ENCODE data around the gene TSPAN6.

The TSPAN6 gene, protein sequence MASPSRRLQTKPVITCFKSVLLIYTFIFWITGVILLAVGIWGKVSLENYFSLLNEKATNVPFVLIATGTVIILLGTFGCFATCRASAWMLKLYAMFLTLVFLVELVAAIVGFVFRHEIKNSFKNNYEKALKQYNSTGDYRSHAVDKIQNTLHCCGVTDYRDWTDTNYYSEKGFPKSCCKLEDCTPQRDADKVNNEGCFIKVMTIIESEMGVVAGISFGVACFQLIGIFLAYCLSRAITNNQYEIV

DNA sequence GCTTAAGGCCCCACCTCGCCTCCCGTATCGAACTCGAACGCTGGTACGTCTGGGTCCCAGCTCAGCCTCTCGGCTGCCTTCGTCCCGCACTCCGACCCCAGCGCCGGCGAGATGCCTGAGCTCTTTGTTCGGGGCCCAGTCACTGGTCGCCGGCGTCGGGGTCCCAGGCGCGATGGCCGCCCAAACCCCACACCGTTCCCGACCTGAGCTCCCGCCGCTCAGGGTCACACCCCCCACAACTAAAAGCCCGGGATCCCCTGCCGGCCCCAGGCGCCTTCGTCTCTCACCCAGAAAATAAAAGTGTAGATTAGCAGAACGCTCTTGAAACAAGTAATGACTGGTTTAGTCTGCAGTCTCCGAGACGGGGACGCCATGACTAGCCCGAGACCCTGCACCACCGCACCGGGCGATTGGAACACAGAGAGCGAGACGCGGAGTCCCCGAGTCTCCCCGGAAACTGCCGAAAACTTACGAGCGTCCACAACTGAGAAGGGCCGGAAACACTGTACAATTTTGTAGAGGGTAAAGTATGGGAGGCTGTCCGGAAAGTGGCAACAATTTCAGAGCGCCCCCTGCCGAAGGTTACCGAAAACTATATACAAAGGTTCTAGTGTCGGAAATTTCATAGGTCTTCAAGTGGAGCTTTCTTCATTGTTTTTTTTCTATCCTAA is at the start of gene TSPAN6:
Gene TSPAN6 (minus strand): TSS at position 486 of the 671 bp plus-strand sequence. CDS start 112 bp downstream, at position 374.
- no peak for DNase-seq

DNA sequence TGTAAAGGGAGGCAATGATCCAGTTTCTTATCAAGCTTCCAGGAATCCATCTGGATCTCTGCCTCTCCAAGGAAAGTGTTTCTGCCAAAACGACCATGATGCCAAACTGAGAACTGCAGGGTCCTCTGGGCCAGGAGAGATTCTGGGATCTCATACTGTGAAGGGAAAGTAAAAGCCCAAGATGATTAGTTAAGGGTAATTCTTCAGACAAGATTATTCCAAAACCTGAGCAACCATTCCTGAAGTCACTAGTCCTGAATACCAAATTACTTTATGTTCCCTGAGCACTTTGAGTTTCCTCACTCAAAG is 49.3 kb upstream of the TSPAN6 start:
- DNase-seq, result no peak

DNA sequence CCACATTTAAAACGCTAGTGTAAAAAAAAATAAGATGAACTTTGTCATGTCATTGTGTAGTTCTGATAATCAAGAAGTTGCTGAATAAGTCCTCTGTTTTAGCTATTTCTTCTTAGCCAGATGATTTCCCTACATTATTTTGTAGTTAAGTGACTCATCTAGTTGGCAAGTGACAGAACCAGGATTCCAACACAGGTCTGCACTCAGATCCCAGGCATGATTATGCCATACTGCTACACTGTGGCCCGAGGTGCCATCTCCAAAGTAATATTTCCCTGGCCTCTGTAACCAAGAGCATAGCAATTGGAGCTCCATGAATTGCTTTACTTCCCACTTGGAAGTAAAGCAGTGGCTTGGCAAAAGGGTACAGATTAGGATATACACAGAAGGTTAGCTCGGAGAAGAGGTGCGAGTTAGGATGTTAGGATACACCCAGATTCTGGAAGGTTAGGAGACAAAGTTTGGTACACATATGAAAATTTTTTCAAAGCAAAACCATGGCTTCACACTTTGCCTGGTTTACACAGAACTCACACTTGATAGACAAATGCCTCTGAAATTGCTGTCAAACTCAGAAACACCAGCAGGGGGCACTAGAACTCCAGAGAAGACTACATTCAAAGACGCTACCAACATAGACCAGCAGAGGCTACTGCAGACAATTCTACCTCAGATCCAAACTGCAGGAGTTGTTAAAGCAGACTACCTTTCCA is 48.8 kb upstream of the TSPAN6 start:
- DNase-seq, result peak; percentile 31

DNA sequence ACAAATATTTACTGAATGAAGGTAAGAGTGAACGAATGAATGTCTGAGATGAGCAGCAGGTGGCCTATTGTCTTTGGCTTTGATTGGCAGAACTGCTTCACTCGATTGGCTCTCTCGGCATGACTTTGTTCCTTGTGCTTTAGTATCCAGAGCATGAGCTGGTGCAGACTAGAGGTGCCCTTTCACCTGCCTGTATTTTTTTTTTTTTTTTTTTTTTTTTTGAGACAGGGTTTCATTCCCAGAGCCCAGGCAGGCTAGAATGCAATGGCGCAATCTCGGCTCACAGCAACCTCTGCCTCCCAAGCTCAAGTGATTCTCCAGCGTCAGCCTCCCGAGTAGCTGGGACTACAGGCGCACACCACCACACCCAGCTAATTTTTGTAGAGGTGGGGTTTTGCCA is 46.3 kb upstream of the TSPAN6 start:
- no peak for DNase-seq

DNA sequence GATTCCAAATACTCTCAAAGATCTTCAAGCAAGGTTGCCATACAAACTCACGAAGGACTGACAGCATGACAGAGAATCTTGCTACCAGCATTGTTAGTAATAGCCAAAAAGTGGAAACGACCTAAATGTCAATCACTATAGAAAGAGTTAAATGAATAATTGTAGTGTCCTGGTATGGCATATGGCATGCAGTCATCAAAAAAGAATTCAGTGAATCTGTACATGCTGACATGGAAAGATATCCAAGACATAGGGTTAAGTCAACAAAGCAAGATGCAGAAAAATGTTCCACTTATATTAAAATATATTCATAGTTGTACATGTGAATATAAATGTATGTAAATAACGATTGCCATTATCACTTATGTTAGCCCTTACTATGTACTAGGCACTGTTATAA is 45.0 kb upstream of the TSPAN6 start:
- no peak for DNase-seq

DNA sequence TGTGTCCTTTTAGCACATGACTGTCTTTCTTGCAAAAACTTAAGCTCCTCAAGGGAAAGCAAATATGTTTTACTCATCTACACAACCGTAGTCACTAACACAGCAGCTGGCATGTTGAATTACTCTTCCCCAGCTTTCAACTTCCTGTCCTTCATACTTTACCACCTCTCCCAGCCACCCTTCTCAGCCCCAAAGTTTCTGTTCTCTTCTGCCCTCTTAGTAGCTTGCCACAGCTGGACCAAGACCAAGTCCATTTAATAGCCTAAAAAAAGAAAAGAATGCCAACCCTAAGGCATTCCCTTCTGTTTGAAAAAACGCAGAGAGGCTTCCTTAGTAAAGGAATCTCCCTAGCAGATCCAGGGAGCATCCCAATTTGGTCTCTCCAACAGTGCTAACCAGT is 44.1 kb upstream of the TSPAN6 start:
- DNase-seq, result no peak

DNA sequence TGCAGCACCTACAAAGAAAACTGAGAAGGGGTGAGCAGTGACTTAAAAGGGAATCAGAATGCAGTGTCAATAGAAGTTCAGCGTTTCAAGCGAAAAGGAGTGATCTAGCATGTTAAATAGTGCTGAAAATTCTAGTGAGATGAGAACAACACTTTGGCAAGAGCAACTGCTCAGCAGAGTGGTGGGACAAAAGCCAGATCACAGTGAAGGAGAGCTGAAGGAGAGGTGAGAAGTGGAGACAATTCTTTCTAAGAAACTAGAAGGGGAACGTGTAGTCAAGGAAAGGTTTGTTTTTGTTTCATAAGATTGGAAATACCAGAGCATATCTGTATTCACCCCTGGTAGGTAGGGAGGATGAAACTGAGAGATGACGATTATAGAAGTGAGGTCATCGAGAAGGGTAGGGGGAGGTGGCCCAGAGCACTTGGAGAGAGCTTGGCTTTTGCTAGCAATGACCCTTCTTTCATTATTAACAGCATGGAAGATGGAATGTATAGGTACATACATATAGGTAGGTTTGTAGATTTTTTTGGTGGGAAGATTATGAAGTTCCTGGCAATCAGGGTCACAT is 41.1 kb upstream of the TSPAN6 start:
- DNase-seq, result no peak

DNA sequence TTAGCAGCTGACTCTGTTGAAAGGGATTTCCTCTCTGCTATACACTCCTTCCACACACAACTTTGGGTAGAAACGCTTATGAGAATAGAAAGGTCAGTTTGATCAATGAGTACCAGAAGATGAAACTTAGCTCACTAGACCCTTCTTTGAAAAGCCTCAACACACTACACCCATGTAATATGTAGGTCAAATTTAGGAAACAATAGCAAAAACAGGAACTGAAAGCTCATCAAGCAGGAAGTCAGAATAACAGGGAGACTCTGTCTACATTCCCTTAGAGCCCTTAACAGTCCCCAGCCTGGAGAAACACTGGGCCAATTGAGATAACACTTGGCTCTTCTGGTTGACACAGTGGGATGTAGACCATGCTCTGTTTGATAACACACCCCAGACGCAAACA is 38.1 kb upstream of the TSPAN6 start:
- DNase-seq, result no peak

DNA sequence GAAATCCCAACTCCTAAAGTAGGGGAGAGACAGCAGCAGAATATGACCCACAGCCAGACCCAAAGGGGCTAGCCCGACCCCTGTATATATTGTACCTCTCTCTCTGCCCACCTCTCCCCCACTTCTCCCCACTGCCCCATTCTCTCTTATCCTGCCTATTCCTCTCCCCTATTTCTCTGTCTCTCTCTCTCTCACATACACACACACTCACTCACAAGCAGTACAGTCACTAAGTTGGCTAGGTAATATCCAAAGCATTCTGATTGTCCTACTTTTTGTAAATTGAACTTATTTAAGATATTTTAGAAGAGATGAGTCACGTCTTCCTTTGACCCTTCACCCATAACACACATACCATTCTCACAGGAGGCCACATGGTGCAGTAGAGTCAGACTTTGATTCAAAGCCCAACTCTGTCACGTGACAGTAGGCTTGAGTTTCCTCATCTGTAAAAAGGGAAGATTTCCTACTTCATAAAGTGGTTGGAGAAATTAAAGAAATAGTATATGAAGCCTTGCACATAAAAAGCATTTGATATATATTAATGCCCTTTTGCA is 36.9 kb upstream of the TSPAN6 start:
- no peak for DNase-seq

DNA sequence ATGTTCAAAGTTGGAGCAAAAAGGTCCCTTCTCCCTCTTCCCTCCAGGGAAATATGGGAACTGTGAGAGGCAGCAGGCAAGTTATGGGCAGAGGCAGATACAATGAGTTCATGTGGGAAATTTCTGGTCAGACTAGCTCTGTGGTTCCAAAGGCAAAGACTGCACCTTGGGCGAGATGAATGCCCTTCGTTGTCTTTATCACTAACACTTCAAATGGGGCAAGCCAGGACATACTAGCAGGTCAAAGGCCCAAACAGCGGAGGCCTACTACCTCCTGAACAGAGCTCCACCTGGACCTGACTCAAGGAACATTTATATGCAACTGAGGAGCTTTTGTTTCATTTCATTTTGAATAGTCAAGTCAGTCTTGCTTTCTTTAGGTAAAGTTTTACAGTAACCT is 36.4 kb upstream of the TSPAN6 start:
- no peak for DNase-seq

DNA sequence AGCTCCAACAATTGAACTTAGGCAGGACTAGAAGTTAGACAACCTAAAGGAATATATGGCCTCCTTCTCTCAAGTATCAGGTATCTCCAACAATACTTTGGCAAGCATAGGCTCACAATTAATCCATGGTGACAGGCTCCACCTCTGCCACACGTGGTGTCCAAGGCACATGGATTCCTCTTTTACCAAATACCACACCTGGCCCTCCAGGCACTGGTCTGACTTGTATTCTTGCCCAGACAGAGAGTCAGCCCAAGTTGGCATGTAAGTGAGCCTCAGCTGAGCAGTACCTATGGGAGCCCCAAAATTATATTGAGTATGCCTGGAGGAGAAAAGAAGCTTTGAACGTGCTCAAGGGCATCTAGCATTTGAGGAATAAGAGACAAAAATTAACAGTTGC is 27.0 kb upstream of the TSPAN6 start:
- no peak for DNase-seq

DNA sequence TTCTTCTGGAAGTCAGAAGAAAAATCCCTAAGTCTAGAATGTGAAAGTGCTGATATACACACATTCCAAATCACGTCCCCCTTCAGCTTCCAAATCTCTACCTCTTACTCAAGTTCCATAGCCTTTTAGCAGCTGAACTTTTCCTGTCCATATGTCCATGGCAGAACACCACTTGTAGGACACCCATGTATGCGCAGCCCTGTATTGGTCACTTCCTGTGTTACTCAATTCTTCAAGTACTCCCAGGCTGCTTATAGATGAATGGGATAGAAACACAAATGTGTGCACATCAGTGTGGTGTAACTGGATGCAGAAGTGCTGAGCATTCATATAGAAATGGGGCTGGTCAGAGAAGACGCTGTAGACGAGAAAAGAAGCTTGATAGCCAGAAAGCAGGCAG is 26.2 kb upstream of the TSPAN6 start:
- no peak for DNase-seq

DNA sequence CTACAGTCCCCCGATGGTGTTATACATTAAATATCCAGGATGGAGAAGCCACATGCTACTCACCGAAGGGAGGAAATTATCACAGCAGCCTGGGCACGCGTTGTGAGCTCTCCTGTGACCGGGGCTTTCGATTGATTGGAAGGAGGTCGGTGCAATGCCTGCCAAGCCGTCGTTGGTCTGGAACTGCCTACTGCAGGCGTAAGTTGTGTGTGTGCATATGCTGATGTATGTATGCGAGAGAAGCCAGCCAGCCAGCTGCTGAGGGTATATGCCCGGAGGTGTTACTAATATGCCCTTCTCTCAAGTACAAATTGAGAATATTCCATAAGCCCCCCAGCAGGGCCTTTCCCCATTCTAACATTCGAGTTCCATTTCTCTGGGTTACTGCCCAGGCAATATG is 25.6 kb upstream of the TSPAN6 start:
- DNase-seq, result no peak

DNA sequence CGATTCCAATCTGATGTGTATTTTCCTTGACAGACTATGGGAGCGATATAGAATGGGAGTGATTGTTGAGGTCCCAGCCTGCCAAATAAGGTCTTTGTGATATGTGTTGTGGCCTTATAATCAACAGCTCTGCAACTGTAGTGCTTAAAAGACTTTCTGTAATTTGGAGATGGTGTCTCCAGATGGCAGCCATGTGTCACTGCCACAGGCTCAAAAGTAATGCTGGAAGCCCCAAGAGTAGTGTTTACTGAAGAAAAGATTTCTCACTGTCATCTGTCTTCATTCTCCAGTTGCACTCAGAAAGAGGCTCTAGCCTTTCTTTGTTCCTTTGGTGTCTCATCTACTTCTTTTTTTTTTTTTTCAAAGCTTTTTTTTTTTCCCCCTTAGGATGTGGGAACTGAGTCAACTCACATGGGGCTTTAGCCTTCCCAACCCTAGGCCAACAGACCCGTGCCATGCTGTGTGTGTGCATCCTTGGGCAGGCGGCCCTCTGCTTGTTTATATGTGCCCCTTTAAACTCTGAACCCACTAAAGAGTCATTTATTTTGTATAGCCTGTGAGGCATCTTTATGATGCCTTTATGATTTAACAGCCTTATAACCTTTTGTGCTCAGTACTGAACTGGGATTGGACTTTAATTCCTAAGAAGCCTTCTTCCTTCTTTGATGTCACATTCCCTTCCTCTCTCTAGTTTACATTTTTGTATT is 23.0 kb upstream of the TSPAN6 start:
- DNase-seq, result no peak

DNA sequence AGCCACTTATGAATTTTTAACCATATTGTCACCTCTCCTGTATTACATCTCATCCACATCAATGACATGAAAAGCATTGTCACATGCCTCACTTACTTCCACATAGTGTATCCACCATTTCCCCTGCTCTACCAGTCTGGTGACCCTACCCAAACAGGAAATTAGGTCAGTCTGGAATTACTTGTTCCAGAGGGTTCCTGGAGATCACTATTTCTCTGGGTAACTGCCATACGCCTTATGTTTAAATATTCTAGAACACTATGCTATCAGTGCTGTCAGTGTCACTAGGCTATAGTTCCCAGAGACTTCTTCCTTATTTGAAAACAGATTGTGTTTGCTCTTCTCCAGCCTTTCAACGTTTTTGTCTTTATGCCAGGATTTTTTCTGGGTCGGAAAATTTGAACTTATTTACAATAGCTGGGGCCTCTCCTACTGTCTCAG is 22.4 kb upstream of the TSPAN6 start:
- no peak for DNase-seq

DNA sequence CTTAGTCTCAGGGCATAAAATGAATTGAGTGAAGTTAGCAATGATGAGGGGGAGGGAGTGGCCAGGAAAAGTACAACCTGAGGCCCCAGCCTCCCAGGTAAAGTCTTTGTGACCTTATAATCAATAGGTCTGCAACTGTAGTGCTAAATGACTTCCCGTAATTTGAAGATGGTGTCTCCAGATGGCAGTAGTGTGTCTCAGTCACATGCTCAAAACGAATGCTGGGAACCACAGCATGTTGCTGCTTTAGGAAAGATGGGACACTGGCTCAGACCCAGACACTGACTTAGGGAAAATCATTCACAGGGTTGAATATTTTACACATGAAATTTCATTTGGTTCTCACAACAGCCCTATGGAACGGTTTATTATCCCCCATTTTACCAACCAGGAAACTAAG is 17.7 kb upstream of the TSPAN6 start:
- DNase-seq, result no peak

DNA sequence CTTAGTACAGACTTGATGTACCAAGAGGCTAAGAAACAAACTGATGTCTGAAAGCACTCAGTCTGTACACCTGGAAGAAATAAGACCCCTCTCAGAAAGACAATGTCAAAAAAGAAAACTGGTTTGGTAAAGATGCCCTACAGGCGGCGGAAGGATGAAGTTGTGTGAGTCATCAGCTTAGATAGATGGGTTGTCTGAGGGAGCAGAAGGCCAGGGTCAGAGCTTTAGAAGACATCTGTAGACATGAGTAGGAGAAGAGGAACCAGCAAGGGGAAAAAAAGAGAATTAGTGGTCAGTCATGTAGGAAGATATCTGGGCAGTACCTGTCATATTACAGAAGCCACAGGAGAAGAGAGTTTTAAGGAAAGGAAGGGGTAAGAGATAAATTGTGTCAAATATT is 15.7 kb upstream of the TSPAN6 start:
- DNase-seq, result no peak

DNA sequence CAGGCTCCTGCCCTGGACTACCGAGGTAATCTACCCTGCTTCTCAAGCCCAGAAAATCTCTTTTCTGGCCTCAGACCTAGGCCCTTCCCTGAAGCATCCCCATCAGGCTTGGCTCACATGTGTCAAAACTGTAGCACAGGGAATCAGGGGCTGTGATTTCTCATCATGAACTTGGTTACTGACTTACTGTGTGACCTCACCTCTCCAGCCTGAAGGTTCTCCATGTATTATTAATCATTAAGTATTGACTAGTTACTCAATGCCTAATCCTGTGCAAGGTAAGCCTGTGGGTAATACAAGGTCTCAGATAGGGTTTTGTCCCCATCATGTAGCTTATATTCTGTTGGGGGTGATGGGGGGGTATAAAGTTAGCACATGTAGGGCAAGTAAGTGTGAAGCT is 14.2 kb upstream of the TSPAN6 start:
- no peak for DNase-seq

DNA sequence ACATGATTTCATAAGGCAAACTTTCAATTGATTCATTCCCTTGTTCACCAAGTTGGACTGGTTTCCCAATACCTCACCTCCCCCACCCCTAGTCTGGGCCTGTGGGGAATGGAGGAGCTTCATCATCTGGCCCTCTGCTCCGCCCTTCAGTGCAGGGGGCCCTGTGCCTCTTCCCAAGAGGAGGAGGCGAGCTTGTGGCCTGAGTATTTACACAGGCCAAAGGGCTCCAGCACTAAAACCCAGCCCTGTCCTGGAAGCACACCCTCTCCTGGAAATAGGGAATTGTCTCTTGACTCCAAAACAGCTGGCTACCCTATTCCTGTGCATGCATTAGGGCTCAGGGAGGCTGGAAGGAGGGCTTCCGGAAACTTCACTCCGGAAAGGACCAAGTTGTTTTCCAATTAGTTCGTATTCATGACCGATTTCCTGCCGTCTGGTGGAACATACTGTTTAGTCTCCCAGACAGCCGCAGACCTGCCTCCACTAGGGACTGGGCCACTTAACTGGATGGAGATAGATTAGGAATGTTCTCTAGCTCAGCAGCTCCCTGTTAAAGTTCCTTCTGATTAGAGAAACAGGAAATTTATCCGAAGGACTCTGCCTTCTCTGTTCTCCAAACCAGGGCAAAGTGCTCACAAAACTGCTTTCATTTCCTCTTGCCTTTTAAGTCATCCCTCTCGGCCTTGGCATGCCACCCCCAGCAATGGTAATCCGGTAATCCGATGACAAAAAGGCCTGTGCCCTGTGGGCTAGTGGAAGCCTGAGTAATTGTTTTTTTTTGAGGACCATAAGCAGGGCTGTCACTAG is 13.1 kb upstream of the TSPAN6 start:
- no peak for DNase-seq

DNA sequence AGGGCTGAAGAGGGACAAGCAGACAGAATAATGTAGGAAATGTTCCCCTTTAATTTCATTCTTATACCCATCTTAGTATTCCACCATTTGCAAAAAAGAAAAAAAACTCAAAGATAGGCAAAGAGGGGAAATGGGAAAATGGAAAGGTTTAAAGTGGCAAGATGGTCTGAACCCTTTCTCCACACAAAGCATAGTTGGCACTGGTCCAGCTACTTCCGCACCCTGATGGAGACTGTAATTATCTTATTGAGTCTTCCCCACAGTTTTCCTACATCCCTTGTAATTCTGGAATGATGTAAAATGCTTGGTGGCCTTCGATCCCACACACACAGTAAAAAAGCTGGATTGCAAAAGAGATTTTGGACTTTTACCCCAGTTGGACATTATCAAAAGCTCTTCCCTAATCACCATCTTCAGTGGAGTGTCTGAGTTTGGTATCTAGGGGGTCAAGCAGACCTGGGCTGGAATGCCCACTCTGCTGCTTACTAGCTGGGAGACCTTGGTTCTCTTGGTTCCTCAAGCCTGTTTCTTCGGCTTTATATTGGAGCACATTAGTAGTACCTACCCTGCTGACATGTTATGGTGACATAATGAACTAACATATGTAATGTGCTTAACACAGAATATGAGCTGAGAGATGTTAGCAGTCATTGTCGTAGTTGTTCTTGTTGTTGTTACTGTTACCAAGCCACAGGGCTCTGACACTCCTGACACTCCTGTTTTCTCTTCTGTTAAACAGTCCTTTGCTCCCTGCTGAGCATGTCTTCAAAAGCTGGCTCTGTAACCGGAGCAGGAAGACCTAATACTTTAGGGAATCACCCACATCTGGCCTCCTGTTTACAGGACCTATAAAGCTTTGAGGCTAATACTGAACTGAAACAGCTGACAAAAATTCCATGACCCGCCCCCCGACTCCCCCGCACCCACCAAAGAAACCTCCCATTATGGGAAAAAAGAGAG is 12.1 kb upstream of the TSPAN6 start:
- DNase-seq, result no peak

DNA sequence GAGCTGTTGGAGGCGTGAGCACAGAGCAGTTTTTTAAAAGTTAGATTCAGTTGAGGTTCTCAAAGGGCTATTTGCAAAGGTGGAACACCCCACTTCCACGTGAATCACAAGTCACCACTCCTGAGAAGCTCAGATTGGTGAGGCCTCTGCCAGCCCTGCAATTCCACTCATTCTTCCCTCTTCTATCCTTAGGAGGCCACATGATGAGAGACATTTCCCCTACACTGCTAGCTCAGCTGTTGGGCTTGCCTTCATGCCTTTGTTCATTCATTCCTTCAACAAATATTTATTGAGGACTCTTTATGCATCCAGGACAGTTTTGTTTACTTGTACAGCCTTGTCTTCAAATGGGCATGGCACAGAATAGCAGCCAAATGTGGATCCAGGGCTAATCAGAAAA is 11.1 kb upstream of the TSPAN6 start:
- no peak for DNase-seq

Data from NCI-H1417 treated with DMSO at 0.1 percent for 48 hours (cell line).